NK-92 treated with Interleukin-12 subunit alpha and Interleukin-12 subunit beta, amount 100 ng/mL, for 24 hours (cell line): ENCODE data around the gene EFTUD2.

Experiments used
- DNase-seq: peaks from one replicate; lab custom pipeline; 2025; lab: John Stamatoyannopoulos, UW

Gene EFTUD2

GRCh38 chr17:44925731-44926697 lies 26.8 kb upstream of the EFTUD2 start:
- DNase-seq: no peak

GRCh38 chr17:44924107-44924544 lies 24.9 kb upstream of the EFTUD2 start:
- DNase-seq: no peak

GRCh38 chr17:44922746-44923470 lies 23.7 kb upstream of the EFTUD2 start:
- no peak for DNase-seq

- no peak for DNase-seq
Measured at GRCh38 chr17:44922136-44922535, 22.9 kb upstream of the EFTUD2 start.

- no peak for DNase-seq
Measured at GRCh38 chr17:44921122-44921882, 22.1 kb upstream of the EFTUD2 start.

- no peak for DNase-seq
Measured at GRCh38 chr17:44920565-44920940, 21.3 kb upstream of the EFTUD2 start.

- peak; percentile 20 for DNase-seq
Measured at GRCh38 chr17:44919885-44920564, 20.8 kb upstream of the EFTUD2 start.

GRCh38 chr17:44919411-44919810 lies 20.2 kb upstream of the EFTUD2 start:
- no peak for DNase-seq

GRCh38 chr17:44918006-44918405 lies 18.8 kb upstream of the EFTUD2 start:
- no peak for DNase-seq

- no peak for DNase-seq
Measured at GRCh38 chr17:44917456-44917855, 18.2 kb upstream of the EFTUD2 start.

GRCh38 chr17:44916781-44917241 lies 17.6 kb upstream of the EFTUD2 start:
- DNase-seq: no peak

- DNase-seq: no peak
Measured at GRCh38 chr17:44915862-44916780, 16.9 kb upstream of the EFTUD2 start.

GRCh38 chr17:44915321-44915726 lies 16.1 kb upstream of the EFTUD2 start, which contains the start of gene GFAP:
GFAP (minus strand) TSS chr17:44915500; CDS start chr17:44915486, 14 bp downstream.
- DNase-seq: no peak

GRCh38 chr17:44914698-44915271 lies 15.5 kb upstream of the EFTUD2 start:
- DNase-seq: no peak

GRCh38 chr17:44914148-44914547 lies 14.9 kb upstream of the EFTUD2 start:
- DNase-seq: no peak

- DNase-seq: no peak
Measured at GRCh38 chr17:44913676-44914075, 14.4 kb upstream of the EFTUD2 start.

GRCh38 chr17:44912763-44913544 lies 13.7 kb upstream of the EFTUD2 start:
- no peak for DNase-seq

- DNase-seq: no peak
Measured at GRCh38 chr17:44911133-44912001, 12.1 kb upstream of the EFTUD2 start.
